H1 (cell line): ENCODE results near the gene TNFSF18.

ENCODE experiments used
- ASH2L ChIP-seq: fragments of 200-600, 300-600 bp; sonication (generic); IDR thresholded peaks from one replicate; pipeline ENCODE4 v1.7.1; 2017; ENCODE audit warnings: low read length
- BRCA1 ChIP-seq: IDR thresholded peaks from 2 replicates; pipeline ENCODE4 v1.6.1; 2012; ENCODE audit warnings: low read depth, low read length, improper control_type of control experiment
- CBX5 ChIP-seq: fragments of 300-800, 300-1000 bp; sonication (generic); IDR thresholded peaks from 2 replicates; pipeline ENCODE4 v1.7.1; 2016; ENCODE audit warnings: antibody characterized with exemption, low read length, low read depth
- CEBPB ChIP-seq: IDR thresholded peaks from 2 replicates; pipeline ENCODE4 v1.6.1; 2012; ENCODE audit warnings: low read depth, low read length
- CREB1 ChIP-seq: IDR thresholded peaks from 2 replicates; pipeline ENCODE4 v1.6.1; 2012; ENCODE audit warnings: inconsistent platforms
- EGR1 ChIP-seq: IDR thresholded peaks from 2 replicates; pipeline ENCODE4 v1.6.1; 2011; ENCODE audit warnings: low read depth, low read length, borderline replicate concordance
- EP300 ChIP-seq, 2 experiments: IDR thresholded peaks; 1 replicate in 1 of 2; 2 replicates in 1 of 2; pipeline ENCODE4 v1.6.1; 2011 to 2012; ENCODE audit warnings: low read depth in 2 of 2, low read length in 2 of 2, mild to moderate bottlenecking in 2 of 2, borderline replicate concordance in 1 of 2, inconsistent platforms in 1 of 2, moderate library complexity in 1 of 2
- EZH2 ChIP-seq: fragments of 200-600 bp; sonication (generic); IDR thresholded peaks from 2 replicates; pipeline ENCODE4 v1.7.1; 2012; ENCODE audit warnings: low read depth, mild to moderate bottlenecking, moderate library complexity, low read length, inconsistent platforms; ENCODE audit not compliant: severe bottlenecking
- FOSL1 ChIP-seq: IDR thresholded peaks from 2 replicates; pipeline ENCODE4 v1.6.1; 2011; ENCODE audit warnings: mild to moderate bottlenecking, low read depth, low read length, moderate library complexity; ENCODE audit not compliant: insufficient read depth
- POLR2A ChIP-seq, 2 experiments: IDR thresholded peaks; 1 replicate in 1 of 2; 2 replicates in 1 of 2; pipeline ENCODE4 v1.6.1; 2011; ENCODE audit warnings: low read depth in 2 of 2, low read length in 2 of 2, mild to moderate bottlenecking in 2 of 2; ENCODE audit errors: control extremely low read depth in 1 of 2
- POLR2AphosphoS5 ChIP-seq: IDR thresholded peaks from 2 replicates; pipeline ENCODE4 v1.6.1; 2011; ENCODE audit warnings: low read depth, low read length
- RAD21 ChIP-seq, 2 experiments: IDR thresholded peaks in 1 of 2; conservative IDR thresholded peaks in 1 of 2; 2 replicates each; pipeline ENCODE4 v1.6.1; 2011; ENCODE audit warnings: low read depth in 2 of 2, low read length in 2 of 2, improper control_type of control experiment in 1 of 2, inconsistent platforms in 1 of 2, mild to moderate bottlenecking in 1 of 2, moderate library complexity in 1 of 2
- ZNF274 ChIP-seq: IDR thresholded peaks from 2 replicates; pipeline ENCODE4 v1.7.0; 2012; ENCODE audit warnings: low read length, borderline replicate concordance; ENCODE audit errors: extremely low read depth
- TF ChIP-seq, protein P1 (sequence below), 3 experiments: IDR thresholded peaks; 1 replicate in 2 of 3; 2 replicates in 1 of 3; pipeline versions ENCODE4 v1.5.1 to v1.6.1; 2011; ENCODE audit warnings: low read length in 3 of 3, mild to moderate bottlenecking in 3 of 3, inconsistent platforms in 2 of 3, low read depth in 1 of 3, moderate library complexity in 1 of 3; ENCODE audit not compliant: insufficient read depth in 1 of 3; ENCODE audit errors: control extremely low read depth in 1 of 3

DNA sequence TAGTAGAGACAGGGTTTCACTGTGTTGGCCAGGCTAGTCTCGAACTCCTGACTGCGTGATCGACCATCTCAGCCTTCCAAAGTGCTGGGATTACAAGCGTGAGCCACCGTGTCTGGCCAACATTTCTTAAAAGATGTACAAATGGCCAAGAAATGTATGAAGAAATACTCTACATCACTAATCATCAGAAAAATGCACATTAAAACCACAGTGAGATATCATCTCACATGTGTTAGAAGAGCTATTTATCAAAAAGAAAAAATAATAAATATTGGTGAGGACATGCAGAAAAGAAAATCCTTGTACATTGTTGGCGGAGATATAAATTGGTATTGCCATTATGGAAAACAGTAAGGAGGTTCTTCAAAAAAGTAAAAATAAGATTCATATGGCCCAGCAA, 33.6 kb upstream of the TNFSF18 start:
- TF ChIP-seq CREB1 (no peak), CBX5 (no peak), ASH2L (no peak), EGR1 (no peak), POLR2AphosphoS5 (no peak), EP300 (IDR thresholded peaks at IDR 0.05; ENCODE audit: borderline replicate concordance in 1 of 2, low read depth in 2 of 2, low read length in 2 of 2) (no peak), POLR2A (IDR thresholded peaks at IDR 0.05; ENCODE audit: control extremely low read depth in 1 of 2, low read depth in 2 of 2, low read length in 2 of 2) (no peak), BRCA1 (no peak), CEBPB (no peak), ZNF274 (no peak), EZH2 (no peak), RAD21 (IDR thresholded peaks at IDR 0.05 in 1 of 2, conservative IDR thresholded peaks at IDR 0.05 in 1 of 2; ENCODE audit: low read depth in 2 of 2, low read length in 2 of 2) (no peak), FOSL1 (no peak)
- TF ChIP-seq, protein P1, sequence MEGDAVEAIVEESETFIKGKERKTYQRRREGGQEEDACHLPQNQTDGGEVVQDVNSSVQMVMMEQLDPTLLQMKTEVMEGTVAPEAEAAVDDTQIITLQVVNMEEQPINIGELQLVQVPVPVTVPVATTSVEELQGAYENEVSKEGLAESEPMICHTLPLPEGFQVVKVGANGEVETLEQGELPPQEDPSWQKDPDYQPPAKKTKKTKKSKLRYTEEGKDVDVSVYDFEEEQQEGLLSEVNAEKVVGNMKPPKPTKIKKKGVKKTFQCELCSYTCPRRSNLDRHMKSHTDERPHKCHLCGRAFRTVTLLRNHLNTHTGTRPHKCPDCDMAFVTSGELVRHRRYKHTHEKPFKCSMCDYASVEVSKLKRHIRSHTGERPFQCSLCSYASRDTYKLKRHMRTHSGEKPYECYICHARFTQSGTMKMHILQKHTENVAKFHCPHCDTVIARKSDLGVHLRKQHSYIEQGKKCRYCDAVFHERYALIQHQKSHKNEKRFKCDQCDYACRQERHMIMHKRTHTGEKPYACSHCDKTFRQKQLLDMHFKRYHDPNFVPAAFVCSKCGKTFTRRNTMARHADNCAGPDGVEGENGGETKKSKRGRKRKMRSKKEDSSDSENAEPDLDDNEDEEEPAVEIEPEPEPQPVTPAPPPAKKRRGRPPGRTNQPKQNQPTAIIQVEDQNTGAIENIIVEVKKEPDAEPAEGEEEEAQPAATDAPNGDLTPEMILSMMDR (IDR thresholded peaks at IDR 0.05; ENCODE audit: control extremely low read depth in 1 of 3, insufficient read depth in 1 of 3, low read depth in 1 of 3, low read length in 3 of 3): no peak
